Measurements from ENCODE around the gene UPK3A.

UPK3A gene

GRCh38 chr22:45332001-45332400 is 47.3 kb downstream of the UPK3A start:
- DNase-seq, result no peak

- no peak for DNase-seq
Measured at GRCh38 chr22:45334068-45334467, 49.3 kb downstream of the UPK3A start.

GRCh38 chr22:45334528-45334927 is 49.8 kb downstream of the UPK3A start:
- DNase-seq, result no peak

GRCh38 chr22:45335021-45335818 is 50.5 kb downstream of the UPK3A start:
- DNase-seq, result no peak

GRCh38 chr22:45335854-45336522 is 51.2 kb downstream of the UPK3A start:
- no peak for DNase-seq

GRCh38 chr22:45336971-45337431 is 52.3 kb downstream of the UPK3A start:
- no peak for DNase-seq

- DNase-seq, result no peak
Measured at GRCh38 chr22:45337536-45337935, 52.8 kb downstream of the UPK3A start.

- DNase-seq, result no peak
Measured at GRCh38 chr22:45338795-45339194, 54.0 kb downstream of the UPK3A start.

- DNase-seq, result no peak
Measured at GRCh38 chr22:45340323-45340722, 55.6 kb downstream of the UPK3A start.

- no peak for DNase-seq
Measured at GRCh38 chr22:45341498-45341897, 56.7 kb downstream of the UPK3A start.

- DNase-seq, result no peak
Measured at GRCh38 chr22:45343143-45343542, 58.4 kb downstream of the UPK3A start.

GRCh38 chr22:45344334-45344733 is 59.6 kb downstream of the UPK3A start:
- DNase-seq, result no peak
